HUES64 (cell line): ENCODE measurements around the gene NOTUM.
"Not testable (repeated sequence)": the region's sequence is repeated elsewhere in the genome, so short reads cannot be mapped to it uniquely, and the experiment has no call there.

ENCODE experiments used
- H3K27ac ChIP-seq: 2 replicates; pipeline ENCODE4 v1.7.0; 2013; ENCODE audit warnings: low read depth, low read length, inconsistent platforms
- H3K27me3 ChIP-seq: 2 replicates; pipeline ENCODE4 v1.6.1; 2013; ENCODE audit warnings: mild to moderate bottlenecking, low read length; ENCODE audit not compliant: insufficient read depth
- H3K36me3 ChIP-seq: 2 replicates; pipeline ENCODE4 v1.6.1; 2013; ENCODE audit warnings: mild to moderate bottlenecking, low read length; ENCODE audit not compliant: insufficient read depth
- H3K4me1 ChIP-seq: 2 replicates; pipeline ENCODE4 v1.6.1; 2013; ENCODE audit warnings: mild to moderate bottlenecking, low read length, moderate library complexity; ENCODE audit not compliant: insufficient read depth
- H3K4me3 ChIP-seq: 2 replicates; pipeline ENCODE4 v1.5.1; 2013; ENCODE audit warnings: mild to moderate bottlenecking, low read length, moderate library complexity
- H3K9ac ChIP-seq: 2 replicates; pipeline ENCODE4 v1.6.1; 2013; ENCODE audit warnings: mild to moderate bottlenecking, low read depth, low read length
- H3K9me3 ChIP-seq: 2 replicates; pipeline ENCODE4 v1.6.1; 2013; ENCODE audit warnings: low read depth, low read length; ENCODE audit not compliant: insufficient read depth
- WGBS: fragments of 150-250, 120-280 bp; methylation state at CpG from one replicate; pipeline ENCODE4 v1.1.7; 2013; ENCODE audit warnings: missing lambda C conversion rate; 5-methylcytosine and 5-hydroxymethylcytosine counted together

Gene NOTUM

GRCh38 chr17:81953443-81953842 is 7.5 kb downstream of the NOTUM start:
- peaks cover 28% of the 10 kb centered on the region for H3K27me3 ChIP-seq
- WGBS = 84% methylated on average over 5 of the region's 5 CpGs
- H3K9ac ChIP-seq, H3K27ac ChIP-seq, H3K4me1 ChIP-seq, H3K9me3 ChIP-seq, H3K4me3 ChIP-seq, H3K36me3 ChIP-seq: not testable (repeated sequence)

- H3K27me3 ChIP-seq = peaks cover 21% of the 10 kb centered on the region
- H3K4me1 ChIP-seq = no peaks in the 10 kb centered on the region
- WGBS = 85% methylated on average over 16 of the region's 16 CpGs
- no peak overlapping the region for H3K4me3 ChIP-seq
- no peaks in the 10 kb centered on the region for H3K9me3 ChIP-seq
- no peak overlapping the region for H3K27ac ChIP-seq
- H3K36me3 ChIP-seq = no peaks in the 10 kb centered on the region
- H3K9ac ChIP-seq = no peak overlapping the region
Observed at GRCh38 chr17:81952792-81953228, 8.2 kb downstream of the NOTUM start.

GRCh38 chr17:81951785-81952684 is 9.0 kb downstream of the NOTUM start:
- Histone ChIP-seq H3K4me3 (no peak overlapping the region), H3K9ac (no peak overlapping the region), H3K36me3 (no peaks in the 10 kb centered on the region), H3K4me1 (no peaks in the 10 kb centered on the region), H3K27ac (no peak overlapping the region), H3K27me3 (peaks cover 14% of the 10 kb centered on the region), H3K9me3 (no peaks in the 10 kb centered on the region)
- WGBS = 82% methylated on average over 10 of the region's 13 CpGs

GRCh38 chr17:81950501-81950900 is 10.5 kb downstream of the NOTUM start:
- Histone ChIP-seq H3K4me1 (no peaks in the 10 kb centered on the region), H3K27me3 (peaks cover 4% of the 10 kb centered on the region; the same call in 1 of the 2 replicates), H3K36me3 (no peaks in the 10 kb centered on the region), H3K9ac (no peak overlapping the region), H3K27ac (no peak overlapping the region), H3K4me3 (no peak overlapping the region), H3K9me3 (no peaks in the 10 kb centered on the region)
- 90% methylated on average over 15 of the region's 15 CpGs for WGBS

- Histone ChIP-seq H3K27me3 (peaks cover 4% of the 10 kb centered on the region; the same call in 1 of the 2 replicates), H3K36me3 (no peaks in the 10 kb centered on the region), H3K9ac (no peak overlapping the region), H3K27ac (no peak overlapping the region), H3K4me1 (0 out of 2 replicates have a peak, but pooled peaks cover 3% of the 10 kb centered on the region), H3K4me3 (no peak overlapping the region), H3K9me3 (no peaks in the 10 kb centered on the region)
- WGBS = 87% methylated on average over 17 of the region's 17 CpGs
Observed at GRCh38 chr17:81948635-81949378, 12.2 kb downstream of the NOTUM start.

GRCh38 chr17:81947189-81947588 is 13.8 kb downstream of the NOTUM start, which contains the start of gene MYADML2:
MYADML2 (minus strand) TSS chr17:81947233; CDS start chr17:81941741, 5,492 bp downstream.
- H3K4me3 ChIP-seq = no peak within 1 kb of the TSS
- WGBS = 89% methylated on average over 13 of the region's 13 CpGs
- no peaks in the 10 kb centered on the region for H3K36me3 ChIP-seq
- H3K27ac ChIP-seq = no peak within 1 kb of the TSS
- H3K27me3 ChIP-seq = peaks cover 8% of the 10 kb centered on the region; the same call in 1 of the 2 replicates
- H3K9ac ChIP-seq = no peak within 1 kb of the TSS
- H3K9me3 ChIP-seq = no peaks in the 10 kb centered on the region
- H3K4me1 ChIP-seq = peaks cover 3% of the 10 kb centered on the region; the same call in 1 of the 2 replicates

- Histone ChIP-seq H3K4me1 (peaks cover 5% of the 10 kb centered on the region; the same call in 1 of the 2 replicates), H3K4me3 (no peak overlapping the region), H3K36me3 (no peaks in the 10 kb centered on the region), H3K27me3 (peaks cover 8% of the 10 kb centered on the region; the same call in 1 of the 2 replicates), H3K9me3 (no peaks in the 10 kb centered on the region), H3K9ac (no peak overlapping the region), H3K27ac (no peak overlapping the region)
- 93% methylated on average over 9 of the region's 9 CpGs for WGBS
Observed at GRCh38 chr17:81944858-81945257, 16.1 kb downstream of the NOTUM start.

- H3K36me3 ChIP-seq = no peaks in the 10 kb centered on the region
- H3K4me1 ChIP-seq = peaks cover 5% of the 10 kb centered on the region; the same call in 1 of the 2 replicates
- no peak overlapping the region for H3K9ac ChIP-seq
- no peak overlapping the region for H3K4me3 ChIP-seq
- peaks cover 11% of the 10 kb centered on the region for H3K27me3 ChIP-seq
- 55% methylated on average over 11 of the region's 12 CpGs for WGBS
- H3K27ac ChIP-seq = no peak overlapping the region
- no peaks in the 10 kb centered on the region for H3K9me3 ChIP-seq
Observed at GRCh38 chr17:81942167-81942553, 18.8 kb downstream of the NOTUM start.

- Histone ChIP-seq H3K36me3 (no peaks in the 10 kb centered on the region), H3K27ac (no peak overlapping the region), H3K9ac (no peak overlapping the region), H3K4me1 (peaks cover 5% of the 10 kb centered on the region; the same call in 1 of the 2 replicates), H3K4me3 (no peak overlapping the region), H3K27me3 (peaks cover 11% of the 10 kb centered on the region), H3K9me3 (no peaks in the 10 kb centered on the region)
- 54% methylated on average over 29 of the region's 30 CpGs for WGBS
Observed at GRCh38 chr17:81941484-81942166, 19.4 kb downstream of the NOTUM start.

- peaks cover 5% of the 10 kb centered on the region; the same call in 1 of the 2 replicates for H3K4me1 ChIP-seq
- H3K27me3 ChIP-seq = peaks cover 11% of the 10 kb centered on the region
- no peaks in the 10 kb centered on the region for H3K9me3 ChIP-seq
- no peak overlapping the region for H3K27ac ChIP-seq
- no peaks in the 10 kb centered on the region for H3K36me3 ChIP-seq
- 95% methylated on average over 56 of the region's 56 CpGs for WGBS
- no peak overlapping the region for H3K9ac ChIP-seq
- H3K4me3 ChIP-seq = no peak overlapping the region
Observed at GRCh38 chr17:81940538-81941483, 20.2 kb downstream of the NOTUM start.
